ENCODE data around the gene TOP3B.

Gene TOP3B

GRCh38 chr22:21960200-21961126, 22.1 kb downstream of the TOP3B start:
- no peak for DNase-seq

GRCh38 chr22:21959274-21960074, 23.1 kb downstream of the TOP3B start:
- DNase-seq = no peak

- no peak for DNase-seq
These were observed 24.0 kb downstream of the TOP3B start for GRCh38 chr22:21958360-21959273.

- DNase-seq = peak; percentile 72
These were observed 29.7 kb downstream of the TOP3B start, which contains the start of gene PPM1F for GRCh38 chr22:21952586-21953571. Gene PPM1F, minus strand, starts transcription at chr22:21952848. Its CDS starts 6,800 bp downstream, at chr22:21946048.

- no peak for DNase-seq
These were observed 30.6 kb downstream of the TOP3B start for GRCh38 chr22:21951931-21952465.

- no peak for DNase-seq
These were observed 31.5 kb downstream of the TOP3B start for GRCh38 chr22:21951062-21951461.

- DNase-seq = no peak
These were observed 32.6 kb downstream of the TOP3B start for GRCh38 chr22:21949948-21950347.

- DNase-seq = no peak
These were observed 33.0 kb downstream of the TOP3B start for GRCh38 chr22:21949569-21949918.

- DNase-seq = no peak
These were observed 33.6 kb downstream of the TOP3B start for GRCh38 chr22:21948824-21949568.

- no peak for DNase-seq
These were observed 34.2 kb downstream of the TOP3B start for GRCh38 chr22:21948390-21948789.

GRCh38 chr22:21947040-21948014, 35.3 kb downstream of the TOP3B start:
- DNase-seq = no peak

GRCh38 chr22:21946262-21946925, 36.2 kb downstream of the TOP3B start:
- no peak for DNase-seq

GRCh38 chr22:21945453-21946261, 36.9 kb downstream of the TOP3B start:
- DNase-seq = no peak

GRCh38 chr22:21944871-21945270, 37.7 kb downstream of the TOP3B start:
- DNase-seq = no peak

- no peak for DNase-seq
These were observed 38.8 kb downstream of the TOP3B start for GRCh38 chr22:21943571-21944448.

Measured in NK-92 treated with Interleukin-12 subunit alpha and Interleukin-12 subunit beta, amount 100 ng/mL, for 24 hours (cell line).